HFF-Myc (cell line): ENCODE measurements around the gene APEH.

Source experiments
- DNase-seq: peaks from one replicate; pipeline ENCODE4 v3.0.0-alpha.2; 2011; ENCODE audit warnings: low read depth; ENCODE audit errors: extremely low read depth
- H3K4me3 ChIP-seq: replicated peaks from 2 replicates; pipeline ENCODE4 v1.5.1; 2011; ENCODE audit warnings: low read depth, mild to moderate bottlenecking, control low read depth, low read length
- TF ChIP-seq, protein P1 (sequence below): IDR thresholded peaks from 2 replicates; pipeline ENCODE4 v1.5.1; 2012; ENCODE audit warnings: mild to moderate bottlenecking, low read depth, low read length, control low read depth; ENCODE audit errors: missing control alignments

The APEH gene

GRCh38 chr3:49700453-49701128, 26.4 kb downstream of the APEH start:
- DNase-seq = no peak
- TF ChIP-seq, protein P1, sequence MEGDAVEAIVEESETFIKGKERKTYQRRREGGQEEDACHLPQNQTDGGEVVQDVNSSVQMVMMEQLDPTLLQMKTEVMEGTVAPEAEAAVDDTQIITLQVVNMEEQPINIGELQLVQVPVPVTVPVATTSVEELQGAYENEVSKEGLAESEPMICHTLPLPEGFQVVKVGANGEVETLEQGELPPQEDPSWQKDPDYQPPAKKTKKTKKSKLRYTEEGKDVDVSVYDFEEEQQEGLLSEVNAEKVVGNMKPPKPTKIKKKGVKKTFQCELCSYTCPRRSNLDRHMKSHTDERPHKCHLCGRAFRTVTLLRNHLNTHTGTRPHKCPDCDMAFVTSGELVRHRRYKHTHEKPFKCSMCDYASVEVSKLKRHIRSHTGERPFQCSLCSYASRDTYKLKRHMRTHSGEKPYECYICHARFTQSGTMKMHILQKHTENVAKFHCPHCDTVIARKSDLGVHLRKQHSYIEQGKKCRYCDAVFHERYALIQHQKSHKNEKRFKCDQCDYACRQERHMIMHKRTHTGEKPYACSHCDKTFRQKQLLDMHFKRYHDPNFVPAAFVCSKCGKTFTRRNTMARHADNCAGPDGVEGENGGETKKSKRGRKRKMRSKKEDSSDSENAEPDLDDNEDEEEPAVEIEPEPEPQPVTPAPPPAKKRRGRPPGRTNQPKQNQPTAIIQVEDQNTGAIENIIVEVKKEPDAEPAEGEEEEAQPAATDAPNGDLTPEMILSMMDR = peak; percentile 16
- no peak overlapping the region for H3K4me3 ChIP-seq

- TF ChIP-seq, protein P1 = peak; percentile 57
These were observed 27.4 kb downstream of the APEH start for GRCh38 chr3:49701388-49702077.

GRCh38 chr3:49702672-49703071, 28.5 kb downstream of the APEH start:
- H3K4me3 ChIP-seq = no peak overlapping the region
- DNase-seq = no peak
- TF ChIP-seq, protein P1 = no peak

More at GRCh38 chr3:49701388-49702077, 27.4 kb downstream of the APEH start:
- H3K4me3 ChIP-seq = no peak overlapping the region
- DNase-seq = no peak

GRCh38 chr3:49703443-49703927, 29.3 kb downstream of the APEH start:
- TF ChIP-seq, protein P1 = peak; percentile 85
- peak; percentile 37 for DNase-seq
- H3K4me3 ChIP-seq = no peak overlapping the region

DNA sequence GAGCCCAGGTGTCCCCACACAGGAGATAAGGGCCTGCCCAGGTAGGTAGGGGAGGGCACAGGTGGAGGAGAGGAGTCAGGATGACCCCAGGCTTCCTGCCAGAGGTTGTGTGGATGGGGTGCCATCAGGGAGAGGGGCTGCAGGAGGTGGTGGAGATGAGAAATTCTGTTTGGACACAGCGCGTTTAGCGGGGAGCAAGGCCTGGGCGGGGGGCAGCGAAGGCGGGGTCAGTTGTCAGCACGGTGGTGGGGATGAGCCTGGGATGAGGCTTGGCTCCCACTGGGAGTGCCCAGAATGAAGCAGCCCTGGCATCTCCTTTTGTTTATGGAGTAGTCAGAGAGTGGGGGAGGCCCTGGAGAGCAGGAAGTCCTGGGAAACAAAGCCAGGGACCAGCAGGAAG, 29.8 kb downstream of the APEH start:
- no peak for DNase-seq
- TF ChIP-seq, protein P1 = no peak

GRCh38 chr3:49704629-49705028, 30.5 kb downstream of the APEH start:
- no peak for DNase-seq
- TF ChIP-seq, protein P1 = no peak
- no peak overlapping the region for H3K4me3 ChIP-seq

More for the DNA sequence above, 29.8 kb downstream of the APEH start:
- H3K4me3 ChIP-seq = no peak overlapping the region
